HL-60 (cell line): ENCODE data around the gene CBARP.

Experiments used
- DNase-seq, 2 experiments: peaks; one replicate each; pipeline ENCODE4 v3.0.0-alpha.2; 2010 to 2020; ENCODE audit warnings: low read depth in 1 of 2, low spot score in 1 of 2
- H3K27ac ChIP-seq: fragments of 250-450 bp; sonication (Bioruptor Pico); replicated peaks from 2 replicates; pipeline ENCODE4 v1.5.1; 2020; ENCODE audit warnings: mild to moderate bottlenecking, moderate library complexity
- H3K27me3 ChIP-seq: fragments of 250-450 bp; sonication (Bioruptor Pico); 2 replicates; pipeline ENCODE4 v1.5.1; 2021; ENCODE audit warnings: mild to moderate bottlenecking, moderate library complexity; ENCODE audit not compliant: insufficient read depth, poor library complexity, severe bottlenecking
- H3K4me3 ChIP-seq: replicated peaks from 2 replicates; pipeline ENCODE4 v1.5.1; 2011; ENCODE audit warnings: mild to moderate bottlenecking, control low read depth, low read length; ENCODE audit not compliant: insufficient read depth
- CTCF ChIP-seq: IDR thresholded peaks from one replicate; pipeline ENCODE4 v1.5.1; 2011; ENCODE audit warnings: low read length, control low read depth, inconsistent platforms; ENCODE audit not compliant: insufficient read depth
- GABPA ChIP-seq: IDR thresholded peaks from 2 replicates; pipeline ENCODE4 v1.6.1; 2012; ENCODE audit warnings: low read depth
- POLR2AphosphoS5 ChIP-seq: IDR thresholded peaks from 2 replicates; pipeline ENCODE4 v1.6.1; 2012; ENCODE audit warnings: low read depth
- REST ChIP-seq: IDR thresholded peaks from 2 replicates; pipeline ENCODE4 v1.6.1; 2012; ENCODE audit warnings: low read depth; ENCODE audit not compliant: insufficient replicate concordance
- SPI1 ChIP-seq: IDR thresholded peaks from 2 replicates; pipeline ENCODE4 v1.6.1; 2012; ENCODE audit warnings: low read depth, mild to moderate bottlenecking, borderline replicate concordance

The CBARP gene

GRCh38 chr19:1284979-1285736, 47.4 kb upstream of the CBARP start:
- TF ChIP-seq POLR2AphosphoS5 (no peak), REST (no peak), CTCF (no peak), GABPA (no peak)
- H3K4me3 ChIP-seq, result no peak overlapping the region
- peaks cover 55% of the 10 kb centered on the region for H3K27me3 ChIP-seq
- H3K27ac ChIP-seq, result no peak overlapping the region
- no peak for DNase-seq

- H3K4me3 ChIP-seq, result no peak overlapping the region
- peaks cover 48% of the 10 kb centered on the region for H3K27me3 ChIP-seq
- no peak for TF ChIP-seq SPI1
- no peak for TF ChIP-seq CTCF
- TF ChIP-seq REST, result no peak
- TF ChIP-seq GABPA, result no peak
- TF ChIP-seq POLR2AphosphoS5, result no peak
- H3K27ac ChIP-seq, result no peak overlapping the region
- no peak for DNase-seq
Measured at GRCh38 chr19:1284293-1284978, 46.6 kb upstream of the CBARP start.

GRCh38 chr19:1283917-1284292, 46.1 kb upstream of the CBARP start:
- TF ChIP-seq CTCF (no peak), SPI1 (no peak), POLR2AphosphoS5 (no peak), REST (no peak), GABPA (no peak)
- H3K27ac ChIP-seq, result no peak overlapping the region
- no peak overlapping the region for H3K4me3 ChIP-seq
- peaks cover 43% of the 10 kb centered on the region for H3K27me3 ChIP-seq
- DNase-seq, result no peak
